Breast epithelium (tissue), 3 donors: ENCODE measurements around the gene PHPT1.

Experiments
- POLR2A ChIP-seq: fragments of 450-650 bp; IDR thresholded peaks from one replicate; pipeline ENCODE4 v1.6.1; 2016; ENCODE audit warnings: antibody characterized with exemption, mild to moderate bottlenecking, moderate library complexity
- POLR2AphosphoS5 ChIP-seq, 3 donors: sonication (generic); formaldehyde crosslinking; IDR thresholded peaks; one replicate each; pipeline ENCODE4 v1.6.1; 2017; ENCODE audit warnings: antibody characterized with exemption in 3 of 3
- TF ChIP-seq, protein P1 (sequence below), 3 donors: fragments of 450-650 bp; IDR thresholded peaks; one replicate each; pipeline ENCODE4 v1.5.1; 2016 to 2017; ENCODE audit warnings: antibody characterized with exemption in 3 of 3, mild to moderate bottlenecking in 3 of 3, moderate library complexity in 3 of 3

DNA sequence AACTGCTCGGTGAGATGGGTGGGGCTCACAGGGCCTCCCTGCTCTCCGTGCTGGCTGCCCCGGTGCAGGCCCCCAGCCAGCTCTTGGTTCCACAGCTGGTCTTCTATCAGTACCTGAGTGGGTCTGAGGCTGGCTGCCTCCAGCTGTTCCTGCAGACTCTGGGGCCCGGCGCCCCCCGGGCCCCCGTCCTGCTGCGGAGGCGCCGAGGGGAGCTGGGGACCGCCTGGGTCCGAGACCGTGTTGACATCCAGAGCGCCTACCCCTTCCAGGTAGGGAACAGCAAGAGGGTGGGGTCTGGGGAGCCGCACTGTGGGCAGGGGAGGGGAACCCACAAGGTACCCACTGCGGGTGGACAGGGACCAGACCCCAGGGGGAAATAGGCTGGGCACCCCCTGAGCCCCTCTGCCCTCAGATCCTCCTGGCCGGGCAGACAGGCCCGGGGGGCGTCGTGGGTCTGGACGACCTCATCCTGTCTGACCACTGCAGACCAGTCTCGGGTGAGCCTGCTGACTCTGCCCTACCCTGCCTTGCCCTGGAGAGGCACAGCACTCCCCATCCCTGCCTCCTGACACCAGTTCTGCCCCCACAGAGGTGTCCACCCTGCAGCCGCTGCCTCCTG is 5.7 kb downstream of the PHPT1 start:
- TF ChIP-seq, protein P1, sequence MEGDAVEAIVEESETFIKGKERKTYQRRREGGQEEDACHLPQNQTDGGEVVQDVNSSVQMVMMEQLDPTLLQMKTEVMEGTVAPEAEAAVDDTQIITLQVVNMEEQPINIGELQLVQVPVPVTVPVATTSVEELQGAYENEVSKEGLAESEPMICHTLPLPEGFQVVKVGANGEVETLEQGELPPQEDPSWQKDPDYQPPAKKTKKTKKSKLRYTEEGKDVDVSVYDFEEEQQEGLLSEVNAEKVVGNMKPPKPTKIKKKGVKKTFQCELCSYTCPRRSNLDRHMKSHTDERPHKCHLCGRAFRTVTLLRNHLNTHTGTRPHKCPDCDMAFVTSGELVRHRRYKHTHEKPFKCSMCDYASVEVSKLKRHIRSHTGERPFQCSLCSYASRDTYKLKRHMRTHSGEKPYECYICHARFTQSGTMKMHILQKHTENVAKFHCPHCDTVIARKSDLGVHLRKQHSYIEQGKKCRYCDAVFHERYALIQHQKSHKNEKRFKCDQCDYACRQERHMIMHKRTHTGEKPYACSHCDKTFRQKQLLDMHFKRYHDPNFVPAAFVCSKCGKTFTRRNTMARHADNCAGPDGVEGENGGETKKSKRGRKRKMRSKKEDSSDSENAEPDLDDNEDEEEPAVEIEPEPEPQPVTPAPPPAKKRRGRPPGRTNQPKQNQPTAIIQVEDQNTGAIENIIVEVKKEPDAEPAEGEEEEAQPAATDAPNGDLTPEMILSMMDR (IDR thresholded peaks at IDR 0.05) = no peak
- TF ChIP-seq POLR2A (no peak), POLR2AphosphoS5 (IDR thresholded peaks at IDR 0.05) (no peak)
